HL-60/S4 treated with phorbol 12-myristate 13-acetate at 8.2 ng/mL for 4 days and 3 days (cell line): ENCODE data around the gene CD58.
"Not testable (repeated sequence)": the region's sequence is repeated elsewhere in the genome, so short reads cannot be mapped to it uniquely, and the experiment has no call there.

ENCODE experiments used
- in situ Hi-C: fragments of 300-500 bp; cut with MboI; formaldehyde crosslinking; loops from 2 replicates; pipeline ENCODE4 v1.15.0; 2022; ENCODE audit warnings: low sequenced_read_pairs

The CD58 gene

DNA sequence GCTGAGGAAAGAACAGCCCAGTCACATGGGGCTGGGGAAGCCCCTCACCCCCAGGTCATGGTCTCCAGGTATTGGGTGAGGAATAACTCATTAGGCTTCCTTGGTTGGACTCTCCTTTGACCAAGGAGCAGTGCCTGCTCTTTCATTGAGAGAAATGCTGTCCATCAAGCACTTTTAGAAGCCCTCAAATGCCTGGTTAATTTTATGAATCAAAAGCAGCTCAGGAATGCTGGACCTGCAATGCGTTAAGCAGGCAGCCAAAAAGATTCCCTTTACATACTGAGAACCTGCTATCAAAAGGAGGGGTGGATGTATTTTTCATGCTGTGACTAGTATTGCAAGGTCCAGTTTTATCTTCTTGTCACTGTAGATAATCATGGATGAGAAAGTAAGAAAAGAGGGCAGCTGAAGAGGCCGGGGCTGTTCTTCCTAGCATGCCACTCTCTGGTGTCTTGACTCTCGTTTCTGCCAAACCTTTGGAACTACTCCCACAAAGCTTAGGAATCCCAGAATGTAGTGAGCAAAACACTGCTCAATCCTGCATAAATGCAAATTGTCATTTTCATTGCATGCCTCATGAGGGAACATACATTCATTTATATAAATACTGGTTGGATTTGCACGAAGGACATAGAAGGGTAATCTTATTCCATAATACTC lies 2.1 kb upstream of the CD58 start:
- in situ Hi-C loops, result no loop called here

DNA sequence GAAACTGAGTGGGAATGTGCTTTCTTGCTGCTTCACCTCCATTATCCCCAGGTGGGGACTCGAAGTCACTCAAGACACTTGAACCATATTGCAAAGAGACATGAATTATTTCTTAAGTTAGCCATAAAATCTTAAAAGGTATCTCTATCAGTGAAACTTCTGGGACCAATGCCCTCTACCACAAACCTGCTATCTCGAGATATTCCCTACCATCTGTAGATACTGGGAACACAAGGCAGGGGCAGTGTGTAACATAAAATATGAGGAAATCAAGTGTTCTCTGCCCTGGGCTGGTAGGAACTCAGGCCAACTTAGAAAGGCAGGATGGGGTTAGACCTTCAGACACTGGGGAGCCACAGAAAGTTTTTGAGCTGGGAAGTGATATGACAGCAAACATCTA lies 1.3 kb upstream of the CD58 start:
- in situ Hi-C loops, result no loop called here

- in situ Hi-C loops, result no loop called here
These were observed 541 bp upstream of the CD58 start for GRCh38 chr1:116571215-116571919.

- in situ Hi-C loops, result no loop called here
These were observed 959 bp downstream of the CD58 start for GRCh38 chr1:116569776-116570357.

DNA sequence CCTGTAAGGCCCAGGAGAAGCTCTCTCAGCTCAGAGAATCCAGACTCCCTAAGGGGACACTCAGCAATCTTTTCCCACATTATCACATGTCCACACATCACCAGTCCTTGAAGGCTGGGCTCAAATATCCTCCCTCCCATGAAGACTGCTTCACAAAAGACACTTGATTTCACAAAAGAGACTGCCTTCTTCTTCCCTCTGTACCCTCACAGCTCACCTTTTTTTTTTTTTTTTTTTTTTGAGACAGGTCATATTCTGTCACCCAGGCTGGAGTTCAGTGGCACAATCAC lies 1.5 kb downstream of the CD58 start:
- in situ Hi-C loops, result no loop called here

DNA sequence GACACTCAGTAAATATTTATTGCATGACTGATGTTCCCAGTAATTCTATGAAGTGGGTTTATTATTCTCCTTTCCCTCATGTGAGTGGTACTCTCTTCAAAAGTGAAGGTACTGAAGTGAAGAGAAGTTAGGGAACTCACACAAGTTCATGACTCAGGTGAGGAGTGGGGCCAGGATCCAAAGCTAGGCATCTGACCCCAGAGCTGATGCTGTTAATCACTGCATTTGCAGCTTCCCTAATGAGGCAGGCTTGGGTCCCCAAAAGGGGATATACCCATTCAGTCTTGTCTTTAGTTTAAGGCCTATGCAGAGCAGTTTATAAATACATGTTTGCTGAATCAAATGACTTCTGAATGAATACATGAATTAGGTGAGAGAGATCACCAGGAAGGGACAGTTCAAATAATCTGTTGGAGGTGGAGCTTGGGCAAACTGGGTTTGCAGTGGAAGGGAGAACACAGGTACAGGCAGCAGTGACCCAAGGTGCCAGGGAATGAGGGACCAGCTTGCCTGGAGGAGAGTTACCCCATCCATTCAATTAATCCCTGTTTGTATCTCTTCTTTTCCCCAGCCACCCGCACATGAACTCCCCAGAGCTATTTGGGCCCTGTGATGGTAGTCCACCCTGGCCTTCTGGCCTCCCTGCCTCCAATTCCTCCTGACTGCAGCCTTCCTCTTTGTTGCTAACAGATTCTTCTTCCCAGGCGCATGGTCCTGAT lies 2.0 kb downstream of the CD58 start:
- in situ Hi-C loops, result no loop called here

DNA sequence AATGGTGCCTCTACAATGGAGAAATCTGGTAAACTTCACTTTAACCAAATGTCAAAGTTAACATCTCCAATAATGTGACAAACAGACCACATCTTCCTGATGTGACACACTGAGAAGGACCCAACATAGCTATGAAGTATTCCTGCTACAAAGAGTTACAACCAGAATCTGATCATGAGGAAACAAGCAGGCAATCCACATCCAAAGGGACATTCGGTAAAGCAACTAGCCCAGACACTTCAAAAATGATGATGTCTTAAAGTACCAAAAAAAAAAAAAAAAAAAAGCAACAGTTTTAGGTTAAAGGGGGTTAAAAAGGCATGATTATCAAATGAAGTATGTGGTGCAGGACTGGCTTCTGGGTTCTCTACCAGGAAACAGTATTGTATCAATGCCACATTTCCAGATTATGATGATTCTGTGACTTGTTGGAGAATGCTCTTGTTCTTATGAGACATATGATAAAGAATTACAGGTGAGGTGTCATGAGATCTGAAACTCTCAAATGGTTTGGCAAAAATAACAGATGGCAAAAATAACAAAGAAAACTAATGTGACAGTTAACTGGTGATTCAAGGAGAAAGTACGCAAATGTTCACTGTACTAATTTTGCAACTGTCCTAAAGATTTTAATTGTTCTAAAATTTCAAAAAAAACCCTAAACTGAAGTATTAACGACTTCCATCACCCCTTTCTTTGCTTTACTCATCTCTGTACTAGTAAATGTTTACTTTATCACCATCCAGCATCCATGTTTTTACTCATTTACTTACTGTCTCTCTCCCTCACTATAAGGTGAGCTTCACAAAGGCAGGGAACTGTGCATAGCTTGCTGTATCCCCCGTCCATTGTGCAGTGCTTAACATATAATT lies 2.8 kb downstream of the CD58 start:
- in situ Hi-C loops, result no loop called here

DNA sequence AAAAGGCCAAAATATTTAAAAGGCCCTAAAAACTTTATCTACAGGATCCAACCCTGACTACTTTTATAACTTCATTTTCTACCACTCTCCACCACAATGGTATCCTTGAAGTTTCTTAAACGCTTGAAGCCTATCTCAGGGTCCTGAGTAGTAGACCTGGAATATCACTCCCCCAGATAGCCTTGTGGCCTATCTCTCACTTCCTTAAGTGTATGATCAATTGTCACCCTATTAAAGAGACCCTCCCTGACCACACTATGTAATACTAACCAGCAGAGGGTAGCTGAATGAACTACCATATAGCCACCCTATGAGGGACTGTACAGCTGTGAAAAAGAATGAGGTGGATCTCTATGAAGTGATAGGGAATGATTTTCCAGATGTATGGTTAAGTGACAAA lies 5.6 kb downstream of the CD58 start:
- in situ Hi-C loops, result no loop called here

DNA sequence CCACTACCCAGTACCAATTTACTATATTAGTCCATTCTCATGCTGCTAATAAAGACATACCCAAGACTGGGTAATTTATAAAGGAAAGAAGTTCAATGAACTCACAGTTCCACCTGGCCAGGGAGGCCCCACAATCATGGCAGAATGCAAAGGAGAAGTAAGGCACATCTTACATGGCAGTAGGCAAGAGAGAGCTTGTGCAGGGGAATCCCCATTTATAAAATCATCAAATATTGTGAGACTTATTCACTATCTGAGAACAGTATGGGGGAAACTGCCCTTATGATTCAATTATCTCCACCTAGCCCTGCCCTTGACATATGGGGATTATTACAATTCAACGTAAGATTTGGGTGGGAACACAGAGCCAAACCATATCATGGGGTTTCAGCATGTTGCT lies 6.4 kb downstream of the CD58 start:
- in situ Hi-C loops, result no loop called here

DNA sequence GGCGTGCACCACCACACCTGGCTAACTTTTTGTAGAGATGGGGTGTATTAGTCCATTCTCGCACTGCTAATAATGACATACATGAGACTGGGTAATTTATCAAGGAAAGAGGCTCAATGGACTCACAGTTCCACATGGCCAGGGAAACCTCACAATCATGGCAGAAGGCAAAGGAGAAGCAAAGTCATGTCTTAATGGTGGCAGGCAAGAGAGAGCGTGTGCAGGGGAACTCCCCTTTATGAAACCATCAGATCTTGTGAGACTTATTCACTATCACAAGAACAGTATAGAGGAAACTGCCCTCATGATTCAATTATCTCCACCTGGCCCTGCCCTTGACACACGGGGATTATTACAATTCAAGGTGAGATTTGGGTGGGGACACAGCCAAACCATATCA lies 8.4 kb downstream of the CD58 start:
- in situ Hi-C loops, result not testable (repeated sequence)

DNA sequence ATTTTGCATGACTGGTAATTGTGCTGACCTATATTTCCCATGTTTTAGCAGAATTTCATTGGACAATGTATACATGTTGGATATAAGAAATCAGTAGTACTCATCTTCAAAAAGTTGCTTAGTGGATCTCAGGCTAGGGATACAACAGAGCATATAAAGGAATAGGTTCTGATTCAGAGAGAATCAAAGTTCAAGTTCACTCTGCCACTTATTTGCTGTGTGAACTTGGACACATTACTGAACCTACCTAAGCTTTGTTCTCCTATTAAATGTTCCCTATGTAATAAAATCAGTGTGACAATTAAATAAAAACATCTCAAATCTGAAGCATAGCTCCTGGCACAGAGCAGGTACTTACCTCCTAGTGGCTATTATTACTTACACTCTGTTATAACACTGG lies 9.3 kb downstream of the CD58 start:
- in situ Hi-C loops, result no loop called here

DNA sequence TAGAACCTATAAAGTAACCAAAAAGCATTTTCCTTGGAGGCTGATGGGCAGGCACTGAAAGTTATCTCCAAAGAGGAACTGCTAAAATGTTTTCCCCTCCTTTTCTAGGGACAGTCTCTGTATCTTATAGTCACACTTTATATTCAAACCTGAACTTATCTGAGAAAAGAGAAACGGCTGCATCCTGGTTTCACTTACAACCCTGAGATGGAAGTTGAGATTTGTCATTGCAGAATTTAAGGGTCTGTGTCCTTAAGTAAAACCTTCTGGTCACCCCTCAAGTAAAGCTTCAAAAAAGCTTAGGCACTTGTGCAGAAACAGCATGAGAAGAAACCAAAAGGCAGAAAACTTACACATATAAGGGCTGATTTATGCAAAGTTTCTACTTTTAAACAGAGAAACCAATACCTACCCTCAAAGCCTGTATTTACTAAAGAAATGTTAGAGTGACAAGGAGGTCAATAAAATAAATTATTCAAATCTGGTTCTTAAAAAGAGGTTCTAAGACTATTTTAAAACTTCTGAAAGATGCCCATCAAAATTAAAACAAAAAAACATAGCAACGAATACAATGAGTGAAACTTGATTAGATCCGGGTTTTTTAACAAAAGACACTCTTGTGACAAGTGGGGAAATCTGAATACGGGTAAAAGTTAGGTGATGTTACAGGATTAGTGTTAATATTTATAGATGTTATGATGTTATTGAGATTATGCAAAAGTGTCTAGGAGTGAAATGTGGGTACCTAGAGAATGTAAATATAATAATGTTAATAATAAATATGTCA lies 9.9 kb downstream of the CD58 start:
- in situ Hi-C loops, result no loop called here

GRCh38 chr1:116559304-116559761 lies 11.5 kb downstream of the CD58 start:
- in situ Hi-C loops, result no loop called here

- in situ Hi-C loops, result no loop called here
These were observed 12.3 kb downstream of the CD58 start for GRCh38 chr1:116558571-116558970.

DNA sequence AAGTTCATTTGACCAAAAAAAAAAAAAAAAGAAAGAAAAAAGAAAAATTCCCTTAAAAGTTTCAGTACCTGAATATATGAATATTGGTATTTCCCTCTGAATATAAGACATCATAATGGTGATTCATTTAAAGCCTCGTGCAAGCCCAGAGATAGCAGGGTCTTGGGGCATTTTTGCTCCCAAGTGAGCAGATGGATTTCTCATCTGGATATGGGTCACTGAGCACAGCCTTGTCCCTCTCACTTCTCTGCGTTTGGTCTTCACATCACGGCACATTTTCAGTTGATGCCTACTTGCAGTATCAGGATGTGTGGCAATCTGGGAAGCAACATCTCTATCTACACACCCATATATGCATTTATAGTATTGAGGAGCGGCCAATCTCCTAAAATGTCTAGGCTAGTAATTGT lies 12.7 kb downstream of the CD58 start:
- in situ Hi-C loops, result no loop called here

DNA sequence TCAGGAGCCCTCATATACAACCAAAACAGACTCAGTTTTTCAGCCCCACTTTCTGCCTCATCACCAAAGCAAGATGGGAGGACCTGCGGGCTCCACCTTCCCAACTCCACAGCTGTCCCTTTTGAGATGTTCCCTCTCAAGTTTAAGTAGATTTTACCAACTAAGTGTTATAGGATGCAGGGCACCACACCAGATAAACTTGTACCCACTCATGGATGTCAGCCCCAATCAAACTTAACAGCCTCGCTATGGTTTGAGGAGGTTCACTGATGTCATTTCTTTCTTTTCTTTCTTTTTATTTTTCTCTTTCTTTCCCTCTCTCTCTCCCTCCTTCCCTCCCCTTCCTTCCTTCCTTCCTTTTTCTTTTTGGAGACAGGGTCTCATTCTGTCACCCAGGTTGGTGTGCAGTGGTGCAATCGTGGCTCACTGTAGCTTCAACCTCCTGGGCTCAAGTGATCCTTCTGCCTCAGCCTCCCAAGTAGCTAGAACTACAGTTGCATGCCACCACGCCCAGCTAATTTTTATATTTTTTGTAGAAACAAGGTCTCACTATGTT lies 13.4 kb downstream of the CD58 start:
- in situ Hi-C loops, result no loop called here

- in situ Hi-C loops, result no loop called here
These were observed 14.4 kb downstream of the CD58 start for GRCh38 chr1:116556289-116557006.

DNA sequence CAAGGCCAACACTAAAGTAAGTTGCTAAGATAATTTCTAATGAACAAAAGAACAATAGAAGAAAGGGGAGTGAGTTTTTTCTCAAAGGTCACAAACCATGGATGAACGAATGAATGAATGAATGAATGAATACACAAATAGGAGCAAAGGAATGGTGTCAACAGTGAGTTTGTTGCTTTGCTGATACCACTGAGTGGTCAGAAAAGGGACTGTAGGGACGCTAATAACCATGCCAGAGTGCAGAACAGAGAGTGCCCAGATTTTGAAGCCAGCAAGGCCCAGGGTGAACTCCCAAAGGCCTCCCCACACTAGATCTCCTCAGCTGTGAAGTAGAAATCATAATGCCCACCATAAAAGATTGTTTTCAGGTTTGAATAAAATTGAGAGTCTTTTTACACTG lies 15.9 kb downstream of the CD58 start:
- in situ Hi-C loops, result no loop called here

DNA sequence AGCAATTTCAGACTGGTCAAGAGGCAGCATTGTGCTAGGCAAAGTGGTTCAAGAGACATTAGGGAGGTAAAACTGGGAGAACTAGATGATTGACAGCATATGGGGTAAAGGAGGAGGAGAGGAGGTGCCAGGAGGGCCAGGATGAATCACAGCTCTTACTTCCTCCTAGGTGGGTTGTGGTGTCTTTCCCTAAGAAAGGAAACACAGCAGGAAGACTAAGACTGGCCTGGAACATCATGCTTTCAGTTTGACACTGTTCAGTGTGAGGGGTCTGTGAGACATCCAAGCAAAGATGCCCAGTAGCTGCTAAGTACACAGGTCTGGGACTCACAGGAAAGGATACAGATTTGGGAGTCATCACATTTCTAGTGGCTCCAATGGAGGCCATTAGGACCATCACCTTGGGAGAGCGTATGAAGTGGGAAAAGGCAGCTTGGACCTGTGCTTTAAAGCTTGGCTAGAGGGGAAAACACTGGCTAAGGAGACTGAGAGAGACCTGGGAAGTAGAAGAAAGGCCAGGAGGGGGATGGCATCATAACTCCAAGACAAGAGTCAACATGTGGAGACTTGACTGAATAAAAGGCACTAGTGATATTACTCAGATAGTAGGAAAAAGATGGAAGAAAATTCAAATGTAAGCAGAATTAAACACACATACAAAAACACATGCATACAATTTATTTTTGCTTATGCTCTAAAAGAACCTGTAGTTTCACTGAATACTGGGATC lies 17.3 kb downstream of the CD58 start:
- in situ Hi-C loops, result no loop called here
